ENCODE results near the gene WNT3A.

DNA sequence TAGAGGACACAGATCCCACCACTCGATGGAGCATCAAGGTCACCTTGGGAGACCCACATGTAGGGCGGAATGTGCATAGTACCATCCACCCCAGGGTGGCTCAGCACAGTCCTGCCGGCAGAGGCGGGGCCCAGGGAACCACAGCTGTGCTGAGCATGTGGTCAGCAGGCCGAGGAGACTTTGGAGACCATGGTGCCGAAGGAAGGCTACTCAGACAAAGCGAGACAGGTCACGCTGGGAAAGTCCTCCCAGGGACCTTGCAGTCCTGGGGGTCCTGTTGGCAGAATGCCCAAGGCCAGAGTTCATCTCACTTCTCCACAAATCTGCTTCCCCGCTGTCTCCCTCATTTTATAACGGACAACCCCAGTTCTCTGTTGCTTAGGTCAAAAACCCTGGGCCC lies 22.5 kb downstream of the WNT3A start:
- TF ChIP-seq, protein P1, sequence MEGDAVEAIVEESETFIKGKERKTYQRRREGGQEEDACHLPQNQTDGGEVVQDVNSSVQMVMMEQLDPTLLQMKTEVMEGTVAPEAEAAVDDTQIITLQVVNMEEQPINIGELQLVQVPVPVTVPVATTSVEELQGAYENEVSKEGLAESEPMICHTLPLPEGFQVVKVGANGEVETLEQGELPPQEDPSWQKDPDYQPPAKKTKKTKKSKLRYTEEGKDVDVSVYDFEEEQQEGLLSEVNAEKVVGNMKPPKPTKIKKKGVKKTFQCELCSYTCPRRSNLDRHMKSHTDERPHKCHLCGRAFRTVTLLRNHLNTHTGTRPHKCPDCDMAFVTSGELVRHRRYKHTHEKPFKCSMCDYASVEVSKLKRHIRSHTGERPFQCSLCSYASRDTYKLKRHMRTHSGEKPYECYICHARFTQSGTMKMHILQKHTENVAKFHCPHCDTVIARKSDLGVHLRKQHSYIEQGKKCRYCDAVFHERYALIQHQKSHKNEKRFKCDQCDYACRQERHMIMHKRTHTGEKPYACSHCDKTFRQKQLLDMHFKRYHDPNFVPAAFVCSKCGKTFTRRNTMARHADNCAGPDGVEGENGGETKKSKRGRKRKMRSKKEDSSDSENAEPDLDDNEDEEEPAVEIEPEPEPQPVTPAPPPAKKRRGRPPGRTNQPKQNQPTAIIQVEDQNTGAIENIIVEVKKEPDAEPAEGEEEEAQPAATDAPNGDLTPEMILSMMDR (conservative IDR thresholded peaks at IDR 0.05; ENCODE audit: low read depth, low read length) = no peak
- TF ChIP-seq EZH2 (IDR thresholded peaks at IDR 0.05; ENCODE audit: low read length, unreplicated experiment) (no peak), EZH2phosphoT487 (IDR thresholded peaks at IDR 0.05; ENCODE audit: borderline replicate concordance, low read length) (no peak)

All from PC-3 (cell line).